ENCODE measurements around the gene ZCCHC24.

The ZCCHC24 gene

DNA sequence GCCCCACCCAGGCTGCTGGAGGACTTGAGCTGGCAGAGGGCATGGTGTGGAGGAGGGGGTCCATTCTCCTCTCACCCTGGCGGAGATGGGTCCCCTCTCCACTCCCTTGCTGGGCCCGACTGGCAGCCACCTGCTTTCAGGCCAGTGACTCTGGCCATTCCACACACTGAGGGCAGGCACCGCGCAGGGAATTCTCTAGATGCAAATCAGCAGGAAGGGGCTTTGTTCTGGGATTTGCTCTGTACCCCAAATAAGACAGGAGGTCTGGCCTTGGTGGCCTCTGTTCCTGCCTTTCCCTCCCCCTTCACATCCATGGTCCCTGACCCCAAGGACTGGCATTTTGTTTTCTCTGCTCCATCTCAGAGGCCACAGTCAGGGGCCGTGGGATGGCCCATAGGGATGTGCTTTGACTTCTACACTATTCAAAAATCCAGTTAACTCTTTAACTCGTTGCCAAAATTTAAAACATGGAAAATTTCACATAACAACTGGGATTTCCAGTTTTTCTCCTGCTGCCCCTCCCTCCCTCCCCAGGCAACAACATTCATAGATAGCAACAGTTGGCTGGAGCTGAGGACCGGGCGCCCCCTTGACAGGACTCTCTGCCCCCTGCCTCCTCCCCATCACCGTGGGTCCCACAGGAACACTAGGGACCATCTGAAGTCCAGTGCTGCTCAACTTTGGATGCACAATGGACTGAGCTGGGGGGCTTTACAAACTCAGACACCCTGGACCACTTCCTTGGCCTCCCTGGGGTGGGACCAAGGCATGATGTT, 64.3 kb downstream of the ZCCHC24 start:
- DNase-seq (ENCODE audit: low read depth, low spot score) = no peak
- H3K27me3 ChIP-seq (ENCODE audit: insufficient read depth, insufficient read length) = no peaks in the 10 kb centered on the region
- no peaks in the 10 kb centered on the region for H3K4me1 ChIP-seq (ENCODE audit: insufficient read depth, insufficient read length)
- TF ChIP-seq YY1 (IDR thresholded peaks at IDR 0.05; ENCODE audit: insufficient read depth, insufficient read length) = no peak
- no peak for TF ChIP-seq SUZ12 (IDR thresholded peaks at IDR 0.05; ENCODE audit: extremely low read depth, insufficient read depth, insufficient read length)
- no peak for TF ChIP-seq ZNF274 (IDR thresholded peaks at IDR 0.05; ENCODE audit: low read depth, low read length)
- H3K36me3 ChIP-seq (ENCODE audit: insufficient read depth, insufficient read length, low read length) = no peaks in the 10 kb centered on the region
- H3K4me3 ChIP-seq (ENCODE audit: insufficient read length, low read depth) = no peak overlapping the region
- H3K9me3 ChIP-seq (ENCODE audit: insufficient read depth, low read length) = no peaks in the 10 kb centered on the region
- no peak overlapping the region for H3K9ac ChIP-seq (ENCODE audit: insufficient read length, low read depth)

DNA sequence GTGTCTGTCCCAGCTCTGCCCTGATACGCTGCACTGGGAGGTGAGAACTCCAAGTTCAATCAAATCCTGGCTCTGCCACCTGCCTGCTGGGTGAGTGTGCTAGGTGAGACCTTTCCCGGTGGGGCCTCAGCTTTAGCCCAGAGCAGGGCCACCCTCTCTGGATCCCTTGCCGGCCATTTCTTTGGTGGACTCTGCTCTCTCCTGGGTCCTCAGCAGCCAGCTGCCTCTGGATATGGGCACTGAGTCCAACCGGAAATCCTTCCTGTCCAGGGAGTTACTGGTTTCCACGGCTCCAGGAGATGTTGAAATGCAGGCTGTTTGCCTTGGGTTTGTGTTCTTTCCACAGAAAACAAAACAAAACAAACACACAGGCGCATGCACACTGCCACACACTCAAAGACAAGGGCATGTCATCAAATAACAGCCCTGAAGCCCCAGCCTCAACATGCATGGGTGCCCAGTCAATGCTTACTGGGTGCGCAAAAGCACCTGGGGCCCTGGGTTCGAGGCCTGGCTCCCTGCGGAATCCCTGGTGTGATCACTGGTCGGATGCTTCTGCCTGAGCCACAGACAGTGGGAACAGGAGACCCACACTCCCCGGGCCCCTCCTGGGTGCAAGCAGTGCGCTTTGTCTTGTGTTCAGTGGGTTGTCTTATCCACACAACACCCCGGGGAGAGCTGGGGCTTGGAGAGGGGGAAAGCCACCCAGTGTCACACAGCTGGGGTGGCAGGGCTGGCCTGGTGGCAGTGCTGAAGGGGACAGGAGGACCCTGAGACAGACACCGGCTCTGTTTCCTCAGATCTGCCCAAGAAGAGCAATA, 65.1 kb downstream of the ZCCHC24 start:
- H3K9ac ChIP-seq (ENCODE audit: insufficient read length, low read depth) = no peak overlapping the region
- H3K27me3 ChIP-seq (ENCODE audit: insufficient read depth, insufficient read length) = no peaks in the 10 kb centered on the region
- H3K4me1 ChIP-seq (ENCODE audit: insufficient read depth, insufficient read length) = peaks cover under 1% of the 10 kb centered on the region
- H3K9me3 ChIP-seq (ENCODE audit: insufficient read depth, low read length) = no peaks in the 10 kb centered on the region
- no peak for DNase-seq (ENCODE audit: low read depth, low spot score)
- H3K4me3 ChIP-seq (ENCODE audit: insufficient read length, low read depth) = no peak overlapping the region
- no peaks in the 10 kb centered on the region for H3K36me3 ChIP-seq (ENCODE audit: insufficient read depth, insufficient read length, low read length)
- TF ChIP-seq YY1 (IDR thresholded peaks at IDR 0.05; ENCODE audit: insufficient read depth, insufficient read length) (no peak), ZNF274 (IDR thresholded peaks at IDR 0.05; ENCODE audit: low read depth, low read length) (no peak), SUZ12 (IDR thresholded peaks at IDR 0.05; ENCODE audit: extremely low read depth, insufficient read depth, insufficient read length) (no peak)

GRCh38 chr10:79379512-79380124, 65.8 kb downstream of the ZCCHC24 start:
- no peak for DNase-seq (ENCODE audit: low read depth, low spot score)
- no peak overlapping the region for H3K4me3 ChIP-seq (ENCODE audit: insufficient read length, low read depth)
- H3K9me3 ChIP-seq (ENCODE audit: insufficient read depth, low read length) = no peaks in the 10 kb centered on the region
- H3K9ac ChIP-seq (ENCODE audit: insufficient read length, low read depth) = no peak overlapping the region
- H3K27me3 ChIP-seq (ENCODE audit: insufficient read depth, insufficient read length) = no peaks in the 10 kb centered on the region
- no peaks in the 10 kb centered on the region for H3K36me3 ChIP-seq (ENCODE audit: insufficient read depth, insufficient read length, low read length)
- TF ChIP-seq SUZ12 (IDR thresholded peaks at IDR 0.05; ENCODE audit: extremely low read depth, insufficient read depth, insufficient read length) (no peak), ZNF274 (IDR thresholded peaks at IDR 0.05; ENCODE audit: low read depth, low read length) (no peak), YY1 (IDR thresholded peaks at IDR 0.05; ENCODE audit: insufficient read depth, insufficient read length) (no peak)
- peaks cover 5% of the 10 kb centered on the region for H3K4me1 ChIP-seq (ENCODE audit: insufficient read depth, insufficient read length)

GRCh38 chr10:79378647-79379511, 66.5 kb downstream of the ZCCHC24 start:
- Histone ChIP-seq H3K9me3 (ENCODE audit: insufficient read depth, low read length) (no peaks in the 10 kb centered on the region), H3K4me1 (ENCODE audit: insufficient read depth, insufficient read length) (peaks cover 5% of the 10 kb centered on the region), H3K27me3 (ENCODE audit: insufficient read depth, insufficient read length) (no peaks in the 10 kb centered on the region), H3K36me3 (ENCODE audit: insufficient read depth, insufficient read length, low read length) (no peaks in the 10 kb centered on the region), H3K9ac (ENCODE audit: insufficient read length, low read depth) (peak overlapping the region; percentile 29), H3K4me3 (ENCODE audit: insufficient read length, low read depth) (no peak overlapping the region)
- TF ChIP-seq ZNF274 (IDR thresholded peaks at IDR 0.05; ENCODE audit: low read depth, low read length) (no peak), YY1 (IDR thresholded peaks at IDR 0.05; ENCODE audit: insufficient read depth, insufficient read length) (no peak), SUZ12 (IDR thresholded peaks at IDR 0.05; ENCODE audit: extremely low read depth, insufficient read depth, insufficient read length) (no peak)
- no peak for DNase-seq (ENCODE audit: low read depth, low spot score)

- no peaks in the 10 kb centered on the region for H3K27me3 ChIP-seq (ENCODE audit: insufficient read depth, insufficient read length)
- peaks cover 5% of the 10 kb centered on the region for H3K4me1 ChIP-seq (ENCODE audit: insufficient read depth, insufficient read length)
- no peak overlapping the region for H3K9ac ChIP-seq (ENCODE audit: insufficient read length, low read depth)
- no peak for TF ChIP-seq YY1 (IDR thresholded peaks at IDR 0.05; ENCODE audit: insufficient read depth, insufficient read length)
- TF ChIP-seq ZNF274 (IDR thresholded peaks at IDR 0.05; ENCODE audit: low read depth, low read length) = no peak
- TF ChIP-seq SUZ12 (IDR thresholded peaks at IDR 0.05; ENCODE audit: extremely low read depth, insufficient read depth, insufficient read length) = no peak
- no peaks in the 10 kb centered on the region for H3K9me3 ChIP-seq (ENCODE audit: insufficient read depth, low read length)
- no peak for DNase-seq (ENCODE audit: low read depth, low spot score)
- no peaks in the 10 kb centered on the region for H3K36me3 ChIP-seq (ENCODE audit: insufficient read depth, insufficient read length, low read length)
- no peak overlapping the region for H3K4me3 ChIP-seq (ENCODE audit: insufficient read length, low read depth)
Measured at GRCh38 chr10:79378383-79378646, 67.1 kb downstream of the ZCCHC24 start.

DNA sequence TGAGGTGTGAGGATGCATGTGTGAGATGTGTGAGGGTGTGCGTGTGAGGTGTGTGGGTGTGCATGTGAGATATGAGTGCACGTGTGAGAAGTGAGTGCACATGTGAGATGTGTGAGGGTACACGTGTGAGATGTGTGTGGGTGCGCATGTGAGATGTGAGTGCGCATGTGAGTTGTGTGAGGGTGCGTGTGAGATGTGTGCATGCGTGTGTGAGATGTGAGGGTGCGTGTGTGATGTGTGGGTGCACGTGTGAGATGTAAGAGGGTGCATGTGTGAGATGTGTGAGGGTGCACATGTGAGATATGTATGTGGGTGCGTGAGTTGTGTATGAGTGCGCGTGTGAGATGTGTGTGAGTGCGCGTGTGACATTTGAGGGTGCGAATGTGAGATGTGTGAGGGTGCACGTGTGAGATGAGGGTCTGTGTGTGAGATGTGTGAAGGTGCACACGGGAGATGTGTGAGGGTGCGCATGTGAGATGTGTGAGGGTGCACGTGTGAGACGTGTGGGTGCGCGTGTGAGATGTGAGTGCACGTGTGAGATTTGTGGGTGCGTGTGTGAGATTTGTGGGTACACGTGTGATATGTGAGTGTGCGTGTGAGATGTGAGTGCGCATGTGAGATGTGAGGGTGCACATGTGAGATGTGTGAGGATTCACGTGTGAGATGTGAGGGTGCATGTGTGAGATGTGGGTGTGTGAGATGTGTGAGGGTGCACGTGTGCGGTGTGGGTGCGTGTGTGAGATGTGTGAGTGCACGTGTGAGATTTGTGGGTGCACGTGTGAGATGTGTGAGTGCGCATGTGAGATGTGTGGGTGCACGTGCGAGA, 67.7 kb downstream of the ZCCHC24 start:
- H3K27me3 ChIP-seq (ENCODE audit: insufficient read depth, insufficient read length) = no peaks in the 10 kb centered on the region
- no peak for TF ChIP-seq YY1 (IDR thresholded peaks at IDR 0.05; ENCODE audit: insufficient read depth, insufficient read length)
- TF ChIP-seq SUZ12 (IDR thresholded peaks at IDR 0.05; ENCODE audit: extremely low read depth, insufficient read depth, insufficient read length) = no peak
- no peak for TF ChIP-seq ZNF274 (IDR thresholded peaks at IDR 0.05; ENCODE audit: low read depth, low read length)
- H3K9ac ChIP-seq (ENCODE audit: insufficient read length, low read depth) = no peak overlapping the region
- no peak for DNase-seq (ENCODE audit: low read depth, low spot score)
- H3K4me3 ChIP-seq (ENCODE audit: insufficient read length, low read depth) = no peak overlapping the region
- H3K9me3 ChIP-seq (ENCODE audit: insufficient read depth, low read length) = no peaks in the 10 kb centered on the region
- H3K36me3 ChIP-seq (ENCODE audit: insufficient read depth, insufficient read length, low read length) = no peaks in the 10 kb centered on the region
- peaks cover 5% of the 10 kb centered on the region for H3K4me1 ChIP-seq (ENCODE audit: insufficient read depth, insufficient read length)

All from NT2/D1 (cell line).